Occipital lobe (tissue), 2 donors: ENCODE measurements around the gene ACTR6. TPM values are rescaled to one million over a fixed set of nuclear protein-coding genes. Genes with fewer than 3 reads are reported as not detected.
A peak's percentile ranks its signal among the peaks of the same experiment; 100 is the strongest.
"Not testable (repeated sequence)": the region's sequence is repeated elsewhere in the genome, so short reads cannot be mapped to it uniquely, and the experiment has no call there.

ENCODE experiments used
- DNase-seq: peaks from one replicate; lab custom pipeline; 2025; lab: John Stamatoyannopoulos, UW
- total RNA-seq: library from RNA; depleted of rRNA; stranded (reverse); fragments of >200 nt; gene quantifications from one replicate; pipeline ENCODE4 v1.2.3, GENCODE V29; 2014

ACTR6 gene
- total RNA-seq, result 50.5 TPM

- DNase-seq, result peak; percentile 90
Observed at GRCh38 chr12:100200463-100201181, at the start of gene ACTR6. ACTR6 (plus strand) TSS chr12:100200815; CDS start chr12:100200852, 37 bp downstream.

GRCh38 chr12:100151769-100152168 lies 48.8 kb upstream of the ACTR6 start:
- no peak for DNase-seq

GRCh38 chr12:100153131-100153530 lies 47.5 kb upstream of the ACTR6 start:
- DNase-seq, result no peak

DNA sequence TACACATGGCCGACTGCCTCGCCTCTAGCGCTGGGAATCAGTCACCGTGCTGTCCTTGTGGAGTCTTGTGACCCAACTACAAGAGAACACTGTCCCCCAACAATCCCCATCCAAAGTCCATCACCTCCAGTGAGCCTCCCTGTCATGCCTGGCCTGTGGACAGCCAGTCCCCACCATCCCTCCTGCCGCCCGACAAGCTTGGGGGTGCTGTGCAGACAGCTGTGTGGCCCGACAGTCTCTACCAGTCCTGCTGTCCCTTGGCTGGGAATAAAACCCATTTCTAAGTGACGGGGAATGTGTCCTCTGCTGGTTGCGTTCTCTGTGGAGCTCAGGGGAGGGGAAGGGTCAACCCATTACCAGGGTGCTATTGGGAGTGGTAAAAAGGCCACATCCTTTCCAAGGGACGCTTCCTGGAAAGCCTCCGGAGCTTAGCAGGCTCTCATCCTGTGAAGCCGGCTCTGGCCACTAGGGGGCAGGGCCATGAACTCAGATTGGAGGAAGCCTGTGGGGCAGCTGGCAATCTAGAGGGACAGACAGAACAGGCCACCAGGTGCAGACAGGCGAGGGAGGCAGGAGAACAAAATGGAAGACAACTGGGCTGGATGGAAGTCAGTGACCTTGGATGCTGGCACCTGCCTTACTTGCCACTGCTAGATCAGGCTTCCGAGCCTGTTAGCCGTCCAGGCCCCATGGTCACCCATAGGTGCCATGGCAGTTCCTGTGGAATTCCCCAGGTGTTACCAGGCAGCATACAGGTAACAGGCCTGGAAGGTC lies 46.0 kb upstream of the ACTR6 start:
- peak; percentile 11 for DNase-seq

DNA sequence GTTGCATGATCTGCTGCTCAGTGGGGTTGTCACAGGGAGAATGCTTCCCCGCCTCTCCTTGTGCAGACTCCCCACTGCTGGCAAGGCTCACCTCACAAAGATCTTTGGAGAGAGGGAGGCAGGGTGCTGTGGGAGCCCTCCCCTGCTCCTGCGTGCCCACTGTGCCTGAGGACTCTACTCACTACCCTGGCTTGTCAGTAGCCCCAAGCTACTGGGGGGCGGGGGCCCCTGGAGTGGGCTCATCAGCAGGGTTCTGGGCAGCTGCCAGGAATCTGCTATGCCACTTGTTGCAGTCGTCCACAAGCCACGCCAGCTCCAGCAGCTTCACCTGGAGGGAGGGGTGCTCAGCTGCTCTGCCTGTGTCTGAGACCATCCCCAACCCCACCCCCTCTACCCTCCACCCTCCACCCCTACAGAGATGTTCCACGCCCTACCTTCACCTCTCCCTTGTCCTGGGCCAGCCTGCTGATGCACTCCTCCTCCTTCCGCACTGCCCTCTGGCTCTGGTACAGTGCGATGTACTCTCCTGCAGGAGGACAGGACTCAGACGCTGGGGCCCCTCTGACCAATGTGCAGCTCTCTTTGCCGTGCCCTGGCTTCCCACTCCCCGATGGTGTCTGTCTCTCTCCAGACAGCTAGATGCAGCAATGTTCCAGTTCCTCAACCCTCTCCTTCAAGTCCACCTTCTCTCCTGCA lies 43.7 kb upstream of the ACTR6 start:
- DNase-seq, result no peak

- DNase-seq, result no peak
Observed at GRCh38 chr12:100157427-100157821, 43.2 kb upstream of the ACTR6 start.

DNA sequence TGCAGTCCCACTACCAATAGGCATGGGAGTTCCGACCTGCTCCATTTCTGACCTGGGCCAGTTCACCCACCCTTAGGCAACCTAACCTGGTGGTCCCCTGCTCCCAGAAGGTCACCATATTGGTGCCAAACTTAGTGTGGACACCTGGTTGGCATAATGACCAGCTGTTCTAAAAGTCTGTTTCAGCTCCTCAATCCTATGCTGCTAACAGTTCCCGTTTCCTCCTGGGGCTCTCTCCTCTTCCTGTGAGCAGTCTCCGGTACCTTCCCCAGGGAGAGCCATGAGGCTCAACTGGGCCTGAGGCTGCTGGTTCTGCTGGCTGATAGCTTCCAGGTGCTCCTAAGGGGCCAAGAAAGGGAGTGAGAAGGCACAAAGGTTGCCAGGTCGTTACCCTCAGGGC lies 42.1 kb upstream of the ACTR6 start:
- DNase-seq, result no peak

GRCh38 chr12:100159391-100160104 lies 41.1 kb upstream of the ACTR6 start:
- DNase-seq, result no peak

DNA sequence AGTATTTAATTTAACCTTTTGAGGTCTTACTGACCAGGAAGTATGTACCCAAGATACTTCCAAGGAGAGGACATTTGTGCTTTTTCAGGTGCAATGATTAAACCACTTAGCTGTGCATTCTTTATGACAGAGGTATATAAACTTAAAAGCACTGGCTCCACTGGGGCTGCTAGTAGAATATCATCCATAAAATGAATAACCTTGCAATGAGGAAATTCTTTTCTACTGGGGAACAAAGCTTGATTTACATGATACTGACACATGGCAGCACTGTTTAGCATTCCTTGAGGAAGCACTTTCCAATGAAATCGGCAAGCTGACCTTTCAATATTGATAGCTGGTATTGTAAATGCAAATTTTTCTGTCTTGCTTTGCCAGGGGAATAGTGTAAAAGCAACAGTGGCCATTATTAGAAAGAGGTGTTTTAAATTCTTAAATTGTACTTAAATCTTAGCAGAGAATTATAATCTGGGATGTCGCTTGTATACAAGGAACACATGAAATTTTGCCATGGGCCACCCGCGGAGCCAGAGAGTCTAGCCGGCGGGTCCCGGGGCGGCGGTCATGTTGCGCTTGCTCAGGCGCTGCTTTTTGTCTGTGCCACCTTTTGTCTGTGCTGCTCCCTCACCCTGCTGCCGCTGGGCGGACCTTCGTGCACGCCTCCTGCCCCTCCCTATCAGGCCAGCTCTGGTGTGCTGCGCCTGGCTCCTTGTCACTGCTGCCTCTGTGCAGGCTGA lies 37.0 kb upstream of the ACTR6 start:
- DNase-seq, result peak; percentile 71

DNA sequence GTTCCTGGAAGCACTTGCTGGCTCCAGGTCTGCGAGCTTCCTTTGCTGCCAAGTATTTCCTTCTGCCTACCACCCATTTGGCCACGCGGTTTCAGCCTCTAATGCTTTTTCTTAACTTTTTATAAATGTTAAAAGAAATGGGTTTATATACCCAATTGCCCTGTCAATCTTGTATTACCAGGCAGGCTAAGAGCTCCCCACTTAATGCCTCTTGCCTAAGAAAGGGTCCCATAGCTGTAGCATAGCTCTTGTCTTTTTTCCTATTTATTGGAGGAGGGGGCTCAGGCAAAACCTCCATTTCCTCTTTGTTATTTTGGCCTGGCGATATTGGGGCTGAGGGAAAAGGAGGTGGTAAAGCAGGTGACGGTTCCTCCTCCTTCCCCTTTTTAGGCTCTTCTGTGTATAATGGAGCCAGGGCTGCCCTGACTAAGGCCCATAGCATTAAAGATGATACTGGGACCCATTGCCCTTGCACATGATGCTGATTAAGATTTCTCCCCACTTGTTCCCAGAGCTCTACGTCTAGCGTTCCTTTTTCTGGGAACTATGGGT lies 36.4 kb upstream of the ACTR6 start:
- no peak for DNase-seq

GRCh38 chr12:100165356-100165755 lies 35.3 kb upstream of the ACTR6 start:
- DNase-seq, result no peak

DNA sequence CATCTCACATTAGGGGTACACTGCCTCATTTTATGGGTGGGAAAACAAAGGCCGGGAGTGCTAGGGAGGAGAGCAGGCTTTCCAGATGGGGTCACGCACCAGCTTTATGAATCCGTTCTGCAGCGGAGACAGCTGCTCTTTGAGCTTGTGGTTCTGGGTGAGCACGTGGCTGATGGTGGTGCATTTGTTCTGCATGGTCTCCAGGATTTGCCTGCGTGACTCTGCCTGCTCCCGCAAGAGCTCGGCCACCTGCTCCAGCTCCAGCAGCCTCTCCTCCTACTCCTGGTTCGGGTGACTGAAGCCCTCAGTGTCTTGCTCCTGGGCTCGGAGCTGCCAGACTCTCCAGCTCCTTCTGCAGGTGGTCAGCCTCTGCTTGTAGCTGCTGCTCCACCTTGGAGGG lies 34.4 kb upstream of the ACTR6 start:
- no peak for DNase-seq

- DNase-seq, result no peak
Observed at GRCh38 chr12:100168562-100168961, 32.1 kb upstream of the ACTR6 start.

- DNase-seq, result no peak
Observed at GRCh38 chr12:100169345-100169744, 31.3 kb upstream of the ACTR6 start.

- peak; percentile 17 for DNase-seq
Observed at GRCh38 chr12:100170313-100170858, 30.2 kb upstream of the ACTR6 start.

GRCh38 chr12:100171248-100171647 lies 29.4 kb upstream of the ACTR6 start:
- no peak for DNase-seq

DNA sequence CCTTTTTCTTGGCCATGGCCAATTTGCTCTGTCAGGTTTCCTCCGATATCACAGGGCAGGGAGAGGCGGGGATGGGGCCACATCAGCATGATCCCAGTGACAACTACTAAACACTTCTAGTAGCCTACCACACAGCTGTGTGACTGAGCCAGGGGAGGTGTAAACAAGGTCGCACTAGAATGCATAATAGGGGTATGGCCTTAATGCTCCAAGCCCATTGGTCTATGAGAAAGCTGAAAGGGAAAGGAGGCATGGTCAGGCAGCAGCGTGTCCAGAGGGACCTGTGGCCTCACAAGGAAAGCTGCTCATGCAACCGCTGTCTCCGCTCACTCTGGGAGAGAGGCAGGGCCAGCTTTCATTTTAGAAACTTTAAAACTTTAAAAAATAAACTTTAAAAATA lies 27.5 kb upstream of the ACTR6 start:
- DNase-seq, result no peak

DNA sequence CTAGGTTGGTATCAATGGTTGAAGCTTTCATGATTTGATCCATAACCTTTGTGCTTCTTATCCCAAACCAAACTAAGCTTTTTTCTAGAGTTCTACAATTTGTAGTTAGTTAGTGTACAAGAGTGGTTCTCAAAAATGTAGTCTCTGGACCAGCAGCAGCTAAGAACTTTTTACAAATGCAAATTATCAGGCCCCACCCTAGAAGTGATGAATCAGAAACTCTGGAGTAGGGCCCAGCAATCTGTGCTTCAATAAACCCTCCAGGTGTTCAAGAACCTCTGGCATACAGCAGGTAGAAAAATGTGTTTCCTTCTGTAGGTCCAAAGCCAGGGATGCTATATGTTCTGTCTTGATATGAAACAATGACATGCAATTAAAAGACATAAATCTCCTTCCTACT lies 26.1 kb upstream of the ACTR6 start:
- no peak for DNase-seq

- not testable (repeated sequence) for DNase-seq
Observed at GRCh38 chr12:100176493-100176892, 24.1 kb upstream of the ACTR6 start.

DNA sequence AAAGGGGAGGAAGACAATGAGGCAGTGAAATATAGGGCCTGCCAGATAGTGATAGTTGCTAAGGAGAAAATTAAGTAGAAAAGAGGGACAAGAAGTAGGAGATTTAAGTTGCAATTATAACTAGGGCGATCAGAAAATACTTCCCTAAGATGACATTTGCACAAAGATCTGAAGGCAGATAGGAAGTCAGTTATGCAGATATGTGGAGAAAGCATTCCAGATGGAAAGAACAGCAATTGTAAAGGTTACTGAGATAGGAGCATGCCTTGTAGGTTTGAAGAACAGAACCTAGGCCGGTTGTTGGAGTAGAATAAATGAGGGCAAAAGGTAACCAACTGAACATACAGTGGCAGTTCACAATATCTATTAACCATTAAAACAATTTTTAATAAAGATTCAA lies 21.4 kb upstream of the ACTR6 start:
- no peak for DNase-seq
